DND-41 (cell line): ENCODE data around the gene DUSP5.

Source experiments
- CTCF ChIP-seq: IDR thresholded peaks from 2 replicates; pipeline ENCODE4 v1.5.1; 2012; ENCODE audit warnings: borderline replicate concordance, low read length, moderate library complexity, mild to moderate bottlenecking; ENCODE audit not compliant: poor library complexity, severe bottlenecking; ENCODE audit errors: extremely low read depth
- EZH2 ChIP-seq: IDR thresholded peaks from 3 replicates; pipeline ENCODE4 v1.6.1; 2012; ENCODE audit warnings: borderline replicate concordance, low read depth, mild to moderate bottlenecking, moderate library complexity, low read length, inconsistent platforms; ENCODE audit not compliant: severe bottlenecking

- TF ChIP-seq EZH2 (no peak), CTCF (no peak)
These were observed 48.9 kb upstream of the DUSP5 start for GRCh38 chr10:110448682-110449418.
